GM21526 (cell line): Measurements from ENCODE around the gene DNAI1.
"Not testable (repeated sequence)": the region's sequence is repeated elsewhere in the genome, so short reads cannot be mapped to it uniquely, and the experiment has no call there.

Experiments used
- ATAC-seq: cut with Tn5 transposase; IDR thresholded peaks from one replicate; pipeline ENCODE4 v1.9.1; 2021; ENCODE audit warnings: moderate library complexity; ENCODE audit not compliant: unreplicated experiment, low FRiP score

The DNAI1 gene

GRCh38 chr9:34526026-34526425 is 67.4 kb downstream of the DNAI1 start:
- ATAC-seq, result no peak

GRCh38 chr9:34532041-34532440 is 73.4 kb downstream of the DNAI1 start:
- ATAC-seq, result not testable (repeated sequence)

- no peak for ATAC-seq
These were observed 78.1 kb downstream of the DNAI1 start for GRCh38 chr9:34536685-34537084.

GRCh38 chr9:34540827-34541226 is 82.2 kb downstream of the DNAI1 start:
- no peak for ATAC-seq

- ATAC-seq, result no peak
These were observed 82.9 kb downstream of the DNAI1 start for GRCh38 chr9:34541540-34541939.

GRCh38 chr9:34544035-34544434 is 85.4 kb downstream of the DNAI1 start:
- ATAC-seq, result no peak

GRCh38 chr9:34545497-34545896 is 86.9 kb downstream of the DNAI1 start:
- ATAC-seq, result no peak

GRCh38 chr9:34546102-34546833 is 87.7 kb downstream of the DNAI1 start:
- ATAC-seq, result no peak

GRCh38 chr9:34546834-34547827 is 88.5 kb downstream of the DNAI1 start:
- ATAC-seq, result no peak

GRCh38 chr9:34547960-34548611 is 89.5 kb downstream of the DNAI1 start:
- ATAC-seq, result no peak

- no peak for ATAC-seq
These were observed 90.8 kb downstream of the DNAI1 start for GRCh38 chr9:34549407-34549732.

- ATAC-seq, result no peak
These were observed 91.5 kb downstream of the DNAI1 start for GRCh38 chr9:34550016-34550680.

GRCh38 chr9:34550681-34551270 is 92.2 kb downstream of the DNAI1 start:
- ATAC-seq, result no peak

- no peak for ATAC-seq
These were observed 93.4 kb downstream of the DNAI1 start for GRCh38 chr9:34551751-34552605.

GRCh38 chr9:34552606-34552981 is 94.0 kb downstream of the DNAI1 start:
- no peak for ATAC-seq

- no peak for ATAC-seq
These were observed 94.4 kb downstream of the DNAI1 start for GRCh38 chr9:34552986-34553385.

GRCh38 chr9:34553511-34554021 is 95.0 kb downstream of the DNAI1 start:
- ATAC-seq, result no peak

- no peak for ATAC-seq
These were observed 95.8 kb downstream of the DNAI1 start for GRCh38 chr9:34554211-34555001.

- no peak for ATAC-seq
These were observed 96.4 kb downstream of the DNAI1 start for GRCh38 chr9:34555002-34555348.
